Keratinocyte (primary cell): ENCODE data around the gene CASP6.

Experiments used
- CTCF ChIP-seq, 3 experiments: IDR thresholded peaks in 1 of 3; conservative IDR thresholded peaks in 1 of 3; optimal IDR thresholded peaks in 1 of 3; 2 replicates in 2 of 3; 3 replicates in 1 of 3; pipeline versions ENCODE3 to v1.5.1; 2011; ENCODE audit warnings: low read length in 3 of 3, mild to moderate bottlenecking in 3 of 3, moderate library complexity in 2 of 3, control low read depth in 1 of 3, inconsistent platforms in 1 of 3; ENCODE audit not compliant: insufficient read depth in 2 of 3; ENCODE audit errors: extremely low read depth in 1 of 3
- EZH2 ChIP-seq: IDR thresholded peaks from one replicate; pipeline ENCODE4 v1.6.1; 2012; ENCODE audit warnings: inconsistent platforms, mild to moderate bottlenecking, low read length, moderate library complexity

- TF ChIP-seq CTCF (optimal IDR thresholded peaks at IDR 0.05 in 1 of 3, IDR thresholded peaks at IDR 0.05 in 1 of 3, conservative IDR thresholded peaks at IDR 0.05 in 1 of 3; ENCODE audit: extremely low read depth in 1 of 3, insufficient read depth in 2 of 3, low read length in 3 of 3) (no peak), EZH2 (no peak)
These were observed 36.3 kb upstream of the CASP6 start for GRCh38 chr4:109739547-109739946.
